Activated CD8-positive, alpha-beta memory T cell treated with anti-CD3 and anti-CD28 coated beads, Interleukin-2, amount 50 U/mL, for 24 hours (primary cell): ENCODE data around the gene TRIM33.

Experiments
- DNase-seq: peaks from one replicate; pipeline ENCODE4 v3.0.0-alpha.2; 2020; ENCODE audit errors: extremely low read depth

Gene TRIM33

DNA sequence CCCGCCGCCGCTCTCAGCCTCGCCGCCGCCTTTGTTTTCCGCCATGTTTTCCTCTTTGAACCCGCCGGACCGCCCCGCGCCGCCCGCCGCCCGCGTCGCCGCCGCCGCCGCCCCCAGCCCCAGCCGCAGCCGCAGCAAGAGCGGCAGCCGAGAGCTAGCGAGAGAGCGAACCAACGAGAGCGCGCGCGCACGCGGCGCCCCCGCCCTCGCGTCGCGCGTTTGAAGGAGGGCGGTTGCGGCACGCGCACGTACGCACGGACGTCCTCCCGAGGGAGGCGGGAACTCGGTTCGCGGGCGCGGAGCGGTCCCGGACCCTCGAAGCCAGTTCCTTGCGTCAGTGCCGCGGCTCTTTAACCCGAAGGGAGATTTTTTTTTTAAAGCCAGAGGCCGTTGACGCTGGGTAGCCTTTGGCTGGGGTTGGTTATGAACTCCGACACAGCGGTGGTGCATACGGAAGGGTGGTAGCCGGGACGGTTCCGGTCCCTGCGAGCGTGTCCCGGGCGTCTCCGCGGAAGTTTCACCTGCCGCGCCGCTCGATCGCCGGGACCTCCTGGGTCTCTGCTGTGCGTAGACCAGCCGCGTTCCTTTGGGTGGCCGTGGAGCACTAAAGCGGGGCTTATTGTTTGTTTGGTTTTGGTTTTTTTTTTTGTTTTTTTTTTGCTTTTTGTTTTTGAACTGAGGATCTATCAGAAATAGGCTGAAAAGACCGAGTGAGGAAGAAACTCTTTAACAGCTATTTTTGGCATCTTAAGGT is at the start of gene TRIM33:
Gene TRIM33, minus strand, starts transcription at position 172 of the 754 bp plus-strand sequence. Its CDS starts 127 bp downstream, at position 45.
- peak; percentile 72 for DNase-seq

DNA sequence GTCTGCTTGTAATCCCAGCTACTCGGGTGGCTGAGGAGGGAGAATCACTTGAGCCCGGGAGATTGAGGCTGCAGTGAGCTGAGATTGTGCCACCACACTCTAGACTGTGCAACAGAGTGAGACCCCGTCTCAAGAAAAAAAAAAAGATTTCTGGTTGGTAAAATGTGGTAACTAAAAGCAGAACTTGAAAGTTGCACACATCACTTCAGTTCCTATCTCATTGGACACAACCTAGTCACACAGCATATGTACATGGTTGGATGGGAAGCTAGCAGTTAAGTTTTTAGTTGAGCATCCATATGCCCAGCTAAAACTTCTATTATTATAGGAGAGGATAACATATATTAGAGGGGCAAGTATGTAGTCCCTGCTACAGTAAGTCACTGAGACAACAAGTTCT is 48.4 kb upstream of the TRIM33 start:
- DNase-seq: no peak

DNA sequence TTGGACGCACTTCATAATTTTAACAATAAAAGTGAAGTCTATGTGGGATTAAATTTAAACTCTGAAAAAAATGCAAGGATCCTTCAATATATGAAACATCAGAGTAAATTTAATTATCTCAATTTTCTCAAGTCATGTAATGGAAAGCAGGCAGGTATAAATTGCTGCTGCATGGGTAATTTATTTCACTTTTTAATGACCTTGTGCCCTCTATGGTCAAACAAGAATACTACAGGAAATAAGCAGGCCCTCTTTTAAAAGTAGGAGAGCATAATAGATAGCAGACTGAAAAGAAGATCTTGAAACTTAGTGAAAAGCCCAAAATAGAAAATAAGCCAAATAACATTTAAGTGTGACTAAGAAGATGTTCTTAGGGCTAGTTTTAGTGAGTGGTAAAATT is 47.5 kb upstream of the TRIM33 start:
- DNase-seq: no peak

DNA sequence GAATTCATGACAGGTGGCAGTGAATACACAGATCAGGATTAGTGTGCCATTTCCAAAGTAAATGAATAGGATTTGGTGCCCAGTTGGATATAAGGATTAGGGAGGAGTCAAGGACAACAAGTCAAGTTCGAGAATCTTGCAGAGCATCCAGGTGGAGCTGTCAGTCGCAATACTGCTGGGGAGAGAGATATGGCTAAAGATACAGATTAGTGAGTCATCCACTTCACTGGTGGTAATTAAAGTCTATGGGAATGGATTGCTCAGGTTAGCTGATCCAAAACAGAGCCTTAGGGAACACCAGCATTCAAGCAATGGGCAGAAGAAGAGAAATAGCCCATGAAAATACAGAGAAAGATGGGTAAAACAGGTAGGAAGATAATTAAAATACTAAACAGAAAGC is 43.6 kb upstream of the TRIM33 start:
- no peak for DNase-seq

DNA sequence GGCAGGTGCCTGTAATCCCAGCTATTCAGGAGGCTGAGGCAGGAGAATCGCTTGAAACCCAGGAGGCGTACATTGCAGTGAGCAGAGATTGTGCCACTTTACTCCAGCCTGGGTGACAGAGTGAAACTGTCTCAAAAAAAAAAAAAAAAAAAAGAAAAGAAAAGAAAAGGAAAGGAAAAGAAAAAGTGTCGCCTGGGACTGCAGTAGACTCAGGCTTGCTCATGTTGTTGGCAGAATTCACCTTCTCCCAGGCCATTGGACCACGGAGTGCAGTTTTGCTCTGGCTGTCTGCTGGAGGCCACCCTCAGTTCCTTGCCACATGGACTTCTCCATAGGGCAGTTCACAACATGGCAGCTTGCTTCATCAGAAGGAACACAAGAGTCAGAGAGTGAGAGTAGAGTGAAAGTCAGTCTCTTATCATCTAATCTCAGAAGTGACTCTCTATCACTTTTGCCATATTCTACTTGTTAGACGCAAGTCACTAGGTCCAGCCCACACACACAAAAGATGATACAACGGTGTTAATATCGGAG is 41.2 kb upstream of the TRIM33 start:
- DNase-seq: no peak

DNA sequence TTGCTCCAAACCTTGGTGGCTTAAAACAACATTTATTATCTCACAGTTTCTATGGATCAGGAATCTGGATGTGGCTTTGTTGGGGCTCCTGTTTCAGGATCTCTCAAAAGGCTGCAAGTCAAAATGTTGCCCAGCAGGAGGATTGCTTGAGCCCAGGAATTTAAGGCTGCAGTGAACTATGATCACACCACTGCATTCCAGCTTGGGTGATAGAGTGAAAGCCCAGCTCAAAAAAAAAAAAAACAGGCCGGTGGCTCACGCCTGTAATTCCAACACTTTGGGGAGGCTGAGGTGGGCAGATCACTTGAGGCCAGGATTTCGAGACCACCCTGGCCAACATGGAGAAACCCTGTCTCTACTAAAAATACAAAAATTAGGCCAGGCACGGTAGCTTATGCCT is 40.4 kb upstream of the TRIM33 start:
- DNase-seq: no peak

DNA sequence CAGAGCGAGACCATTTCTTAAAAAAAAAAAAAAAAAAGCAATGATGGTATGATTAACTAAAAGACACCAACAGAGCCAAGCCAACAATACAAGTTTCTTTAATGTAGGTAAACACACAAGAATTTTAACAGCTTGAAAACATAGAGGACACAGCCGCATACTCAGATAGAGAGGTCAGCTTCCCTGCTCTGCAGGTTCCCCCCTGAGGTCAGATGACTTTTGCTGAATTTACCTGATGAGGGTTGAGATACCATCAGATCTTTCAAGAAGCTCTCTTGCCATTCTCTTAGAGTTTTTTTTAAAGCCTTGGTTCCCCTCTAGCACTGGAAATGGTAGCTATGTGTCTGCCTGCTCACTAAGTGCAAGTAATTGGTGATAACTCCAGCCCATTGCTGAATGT is 39.3 kb upstream of the TRIM33 start:
- DNase-seq: no peak

DNA sequence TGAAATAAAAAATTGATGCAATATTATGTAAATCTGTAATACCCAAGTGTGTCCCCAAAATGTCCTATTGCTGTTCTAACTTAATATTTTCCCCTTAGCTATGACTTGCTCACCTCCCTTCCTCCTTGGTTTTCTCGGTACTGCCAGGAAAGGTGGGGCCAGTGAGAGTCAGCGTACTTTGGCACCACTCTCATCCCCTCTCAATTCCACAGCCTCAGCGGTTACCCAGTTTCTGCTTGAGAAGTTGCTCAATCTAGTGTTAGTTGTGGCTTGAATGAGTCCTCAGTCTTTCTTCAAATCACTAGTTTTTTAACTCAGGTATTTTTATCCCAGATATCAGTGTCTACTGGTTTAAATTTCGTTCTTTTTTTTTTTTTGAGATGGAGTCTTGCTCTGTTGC is 38.1 kb upstream of the TRIM33 start:
- no peak for DNase-seq

DNA sequence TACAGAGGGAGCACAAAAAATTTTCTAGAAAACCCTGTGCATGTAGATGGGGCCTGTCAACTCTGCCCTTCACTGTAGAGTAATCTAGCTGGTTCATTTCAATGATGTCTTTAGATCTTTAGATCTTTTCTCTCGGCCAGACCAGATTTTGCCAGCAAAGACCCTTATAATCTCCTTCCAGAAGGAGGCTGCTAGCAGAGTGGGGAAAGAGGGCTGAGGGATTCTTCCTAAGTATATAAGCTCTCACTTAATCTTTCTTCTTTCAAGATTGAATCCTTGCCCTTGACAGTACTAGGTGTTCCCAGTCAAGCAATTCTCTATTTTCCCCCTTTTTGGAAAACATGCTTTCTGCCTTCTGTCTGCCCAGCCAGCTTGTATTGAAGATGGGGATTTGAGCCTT is 36.1 kb upstream of the TRIM33 start:
- no peak for DNase-seq

DNA sequence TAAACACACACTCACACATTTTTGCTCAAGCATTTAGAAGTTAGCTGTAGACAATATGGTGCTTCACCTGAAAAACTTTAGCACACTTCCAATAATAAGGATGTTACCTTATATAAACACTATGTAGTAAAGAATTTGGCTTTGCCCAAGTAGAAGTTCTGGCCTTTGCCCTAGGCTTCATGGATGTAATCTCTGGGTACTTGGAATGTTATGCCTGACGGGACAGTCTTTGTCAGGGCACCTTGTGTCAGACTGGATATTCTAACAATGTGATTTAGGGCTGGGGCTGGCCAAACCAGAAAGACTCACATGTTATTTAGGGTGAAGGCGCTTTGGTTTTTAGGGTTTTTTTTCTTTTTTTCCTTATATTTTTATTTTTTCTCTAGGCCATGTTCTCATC is 34.8 kb upstream of the TRIM33 start:
- no peak for DNase-seq

DNA sequence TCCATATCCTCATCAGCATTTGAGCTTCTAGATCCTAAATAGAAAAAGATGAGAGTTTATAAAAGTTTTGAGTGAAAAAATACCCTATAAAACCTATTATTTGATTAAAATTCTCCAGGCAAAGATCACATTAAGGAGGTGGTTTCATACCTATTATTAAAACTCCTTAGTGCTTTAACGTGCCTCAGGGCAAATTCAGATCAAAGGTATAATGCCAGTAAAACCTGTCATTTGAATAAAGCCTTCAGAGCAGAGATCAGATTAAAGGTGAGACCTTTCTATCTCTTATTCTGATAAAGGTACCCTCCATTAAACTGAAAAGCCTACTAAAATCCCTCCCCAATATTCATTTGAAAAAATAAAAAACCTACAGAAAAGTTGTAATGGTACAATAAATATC is 34.3 kb upstream of the TRIM33 start:
- no peak for DNase-seq

DNA sequence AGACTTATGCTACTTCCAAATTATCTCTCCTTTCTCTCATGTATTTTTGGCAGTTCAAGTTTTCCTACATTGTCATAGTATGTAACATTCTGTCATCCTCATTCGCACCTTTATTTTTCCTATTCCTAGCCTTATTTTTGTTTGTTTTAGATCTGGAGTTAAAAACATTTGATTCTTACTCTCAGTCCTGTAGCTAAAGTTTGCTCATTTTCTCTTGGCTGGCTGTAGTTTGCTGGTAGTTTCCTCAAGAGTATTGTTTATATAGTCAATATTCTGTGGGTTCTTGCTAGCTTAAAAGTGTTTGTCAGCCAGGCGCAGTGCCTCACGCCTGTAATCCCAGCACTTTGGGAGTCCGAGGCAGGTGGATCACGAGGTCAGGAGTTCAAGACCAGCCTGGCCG is 29.8 kb upstream of the TRIM33 start:
- no peak for DNase-seq

DNA sequence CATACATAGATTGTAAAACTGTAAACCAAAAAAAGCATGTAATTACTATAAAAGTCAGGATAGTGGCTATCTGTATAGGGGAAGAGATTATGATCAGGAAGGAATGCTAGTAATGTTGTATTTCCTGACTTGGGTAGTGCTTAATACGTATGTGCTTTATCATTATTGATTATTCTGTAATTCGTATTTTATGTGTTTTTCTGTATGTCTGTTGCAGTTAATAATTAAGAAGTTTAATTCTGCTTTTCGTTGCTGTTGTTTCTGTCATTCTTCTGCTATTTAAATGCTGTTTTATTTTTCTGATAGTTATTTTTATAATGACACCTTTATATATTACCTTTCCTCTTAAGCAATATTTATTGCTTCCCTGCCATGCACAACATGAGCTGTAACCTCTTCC is 29.3 kb upstream of the TRIM33 start:
- no peak for DNase-seq

DNA sequence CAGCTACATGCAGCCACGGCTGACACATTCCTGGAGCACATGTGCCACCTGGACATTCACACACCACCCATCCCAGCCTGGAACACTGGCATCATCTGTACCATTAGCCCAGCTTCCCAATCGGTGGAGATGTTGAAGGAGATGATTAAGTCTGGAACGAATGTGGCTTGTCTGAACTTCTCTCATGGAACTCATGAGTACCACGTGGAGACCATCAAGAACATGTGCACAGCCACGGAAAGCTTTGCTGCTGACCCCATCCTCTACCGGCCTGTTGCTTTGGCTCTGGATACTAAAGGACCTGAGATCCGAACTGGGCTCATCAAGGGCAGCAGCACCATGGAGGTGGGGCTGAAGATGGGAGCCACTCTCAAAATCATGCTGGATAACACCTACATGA is 25.0 kb upstream of the TRIM33 start:
- no peak for DNase-seq

DNA sequence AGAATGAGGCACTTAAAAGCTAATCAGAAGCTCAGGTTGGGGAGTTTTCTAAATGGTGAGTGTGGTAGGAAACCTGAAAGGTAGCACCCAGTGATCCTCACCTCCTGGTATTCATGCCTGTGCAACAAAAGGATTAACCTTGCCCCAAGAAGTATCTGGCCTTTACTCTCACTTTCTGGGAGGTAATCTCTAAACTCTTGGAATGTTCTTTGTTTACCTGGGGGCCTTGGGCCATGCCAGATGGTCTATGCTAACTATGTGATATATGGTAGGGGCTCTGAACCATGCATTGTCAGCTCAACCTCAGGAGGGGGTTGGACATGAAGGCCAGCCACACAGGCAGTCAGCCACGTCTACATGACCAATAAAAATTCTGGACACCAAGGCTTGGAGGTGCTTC is 24.4 kb upstream of the TRIM33 start:
- no peak for DNase-seq

DNA sequence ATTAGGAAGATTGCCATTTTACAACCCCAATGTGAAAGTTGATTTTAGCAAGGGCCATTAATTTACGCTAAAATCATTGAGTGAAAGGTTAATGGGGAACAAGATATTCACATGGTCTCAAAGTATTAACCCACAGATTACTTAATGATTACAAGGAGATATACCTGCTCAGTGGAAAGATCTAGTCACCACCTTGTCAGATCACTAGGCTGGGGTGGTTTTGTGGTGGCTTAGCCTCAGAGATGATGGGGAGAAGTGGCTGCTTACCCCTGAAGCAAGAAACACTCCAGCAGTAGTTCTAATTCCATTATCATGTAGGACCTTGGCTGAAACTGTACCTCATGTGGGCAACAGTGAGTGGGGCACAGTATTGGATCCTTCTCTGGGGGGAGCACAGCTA is 20.1 kb upstream of the TRIM33 start:
- DNase-seq: no peak

DNA sequence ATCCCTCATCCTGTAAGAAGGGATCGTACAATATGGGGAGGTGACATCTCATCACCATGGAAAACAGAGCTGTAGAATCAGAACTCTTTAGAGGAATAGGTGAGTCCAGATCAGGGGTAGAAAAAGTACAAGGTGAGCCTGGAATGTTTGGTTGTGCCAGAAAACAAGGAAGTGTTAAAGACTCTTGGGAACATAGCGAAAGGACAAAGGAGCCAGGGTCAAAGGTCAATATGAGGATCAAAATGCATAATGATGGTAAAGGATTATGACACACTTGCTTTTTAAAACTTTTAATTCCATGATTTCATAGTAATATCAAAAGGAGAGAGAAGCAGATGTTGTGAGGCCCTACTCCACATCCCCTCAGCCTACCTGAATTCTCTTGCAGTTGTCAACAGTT is 19.2 kb upstream of the TRIM33 start:
- no peak for DNase-seq

DNA sequence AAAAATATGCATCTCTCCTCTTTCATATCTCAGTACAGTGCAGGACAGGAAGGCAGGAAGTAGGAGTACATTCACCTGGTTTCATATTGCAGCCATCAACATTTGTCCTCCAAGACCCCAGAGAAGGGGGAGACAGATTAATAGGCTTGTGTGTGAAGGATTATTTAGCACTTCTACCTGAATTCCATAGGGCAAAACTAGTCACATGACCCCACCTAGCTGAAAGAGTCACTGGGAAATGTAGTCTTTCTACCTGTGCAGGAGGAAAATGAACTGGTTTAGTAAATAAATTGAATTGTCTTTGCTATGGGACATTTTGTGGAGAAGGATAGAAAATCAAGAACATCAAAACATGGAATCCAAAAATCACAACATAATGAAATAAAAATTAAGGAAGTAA is 13.9 kb upstream of the TRIM33 start:
- no peak for DNase-seq

DNA sequence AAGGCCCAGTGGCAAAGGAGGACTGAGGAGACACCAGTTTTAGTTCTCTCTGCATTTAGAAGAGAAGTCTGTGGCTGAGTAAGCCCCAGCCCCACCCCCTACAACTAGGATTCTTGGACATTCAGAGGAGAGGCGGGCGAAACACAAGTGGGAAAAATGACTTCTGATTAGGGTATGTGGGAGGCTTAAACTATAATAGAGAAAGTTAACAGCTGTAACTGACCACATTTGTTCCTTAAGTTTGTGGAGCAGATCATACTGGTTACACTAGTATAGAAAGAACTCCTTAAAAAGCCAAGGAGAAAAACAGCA is 11.2 kb upstream of the TRIM33 start:
- no peak for DNase-seq

DNA sequence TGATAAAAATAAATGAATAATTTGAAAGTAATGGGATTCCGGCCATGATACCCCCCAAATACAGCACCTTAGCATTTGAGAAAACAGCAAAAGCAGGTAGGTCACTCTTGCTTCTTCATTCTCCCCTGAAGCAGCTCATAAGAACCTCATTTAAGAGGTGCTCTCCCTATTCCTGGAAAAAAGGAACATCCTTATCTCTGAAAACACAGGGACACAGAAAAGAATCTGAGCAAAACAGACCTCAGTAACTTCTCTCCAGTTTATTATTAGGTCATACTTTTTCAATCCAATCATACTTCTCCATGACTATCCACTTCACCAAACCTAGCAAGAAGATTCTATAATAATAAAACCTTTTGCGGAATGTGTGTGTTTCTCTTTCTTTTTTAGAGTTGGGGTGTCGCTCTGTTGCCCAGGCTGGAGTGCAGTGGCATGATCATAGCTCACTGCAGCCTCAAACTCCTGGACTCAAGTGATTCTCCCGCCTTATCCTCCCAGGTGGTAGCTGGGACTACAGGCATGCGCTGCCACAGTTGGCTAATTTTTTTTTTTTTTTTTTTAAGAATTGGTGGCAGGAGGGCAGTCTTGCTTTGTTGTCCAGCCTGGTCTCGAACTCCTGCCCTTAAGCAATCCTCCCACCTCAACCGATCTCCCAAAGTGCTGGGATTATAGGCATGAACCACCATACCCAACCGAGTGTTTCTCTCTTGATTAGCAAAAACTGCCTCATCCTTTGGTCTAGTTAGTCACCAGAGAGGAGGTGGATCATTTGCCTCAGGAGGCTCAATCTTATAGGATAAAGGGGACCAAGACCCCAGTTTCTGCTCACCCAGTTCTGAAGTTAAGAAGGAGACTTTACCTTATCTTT is 10.6 kb upstream of the TRIM33 start:
- DNase-seq: no peak

DNA sequence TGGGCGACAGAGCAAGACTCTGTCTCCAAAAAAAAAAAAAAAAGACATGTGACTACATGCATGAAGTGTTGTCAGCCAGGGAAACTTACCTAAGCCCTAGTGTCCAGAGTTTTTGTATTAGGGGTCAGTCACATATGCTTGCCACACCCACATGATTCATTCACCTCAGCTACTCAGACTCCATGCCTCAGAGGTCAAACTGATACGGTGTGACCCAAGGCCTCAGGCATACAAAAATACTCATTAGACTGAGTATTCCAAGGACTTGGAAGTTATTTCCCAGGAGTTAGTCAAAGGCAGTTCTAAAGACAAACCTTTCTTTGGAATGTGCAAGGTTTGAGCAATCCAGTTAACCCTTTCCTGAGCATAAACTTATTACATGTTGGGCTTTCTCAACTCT is 6.3 kb upstream of the TRIM33 start:
- DNase-seq: no peak

DNA sequence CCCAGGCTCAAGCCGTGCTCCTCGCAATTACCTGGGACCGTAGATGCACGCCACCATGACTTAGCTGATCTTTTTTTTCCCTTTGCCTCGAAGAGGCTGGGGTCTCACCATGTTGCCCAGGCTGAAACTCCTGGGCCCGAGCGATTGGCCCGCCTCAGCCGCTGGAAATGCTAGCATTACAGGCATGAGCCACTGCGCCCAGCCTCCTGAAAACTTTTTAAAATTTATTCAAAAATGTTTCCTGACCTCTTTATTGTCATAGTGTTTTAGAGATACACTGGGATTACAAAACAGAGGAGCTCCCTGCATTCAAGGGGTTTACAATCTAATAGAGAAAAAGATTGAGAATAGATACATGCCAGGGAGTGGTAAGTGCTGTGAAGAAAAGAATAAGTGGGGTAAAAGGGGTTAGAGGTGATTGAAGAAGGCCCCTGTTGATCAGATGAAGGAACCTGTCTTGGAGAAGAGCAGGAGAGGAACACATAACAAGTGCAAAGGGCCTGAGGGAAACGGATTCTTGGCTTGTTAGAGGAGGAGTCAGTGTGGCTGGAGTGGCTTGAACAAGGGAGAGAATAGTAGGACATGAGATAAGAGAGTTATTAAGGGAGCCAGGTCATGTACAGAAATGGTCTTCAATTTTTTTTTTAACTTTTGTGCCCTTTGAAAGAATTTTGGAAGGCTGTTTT is 1.7 kb upstream of the TRIM33 start:
- DNase-seq: no peak
